Muscle of back (tissue), 11 donors: Measurements from ENCODE around the gene XYLT1. TPM values are rescaled to one million over a fixed set of nuclear protein-coding genes. Genes with fewer than 3 reads are reported as not detected.
"Not testable (repeated sequence)": the region's sequence is repeated elsewhere in the genome, so short reads cannot be mapped to it uniquely, and the experiment has no call there.

Source experiments
- DNase-seq, 3 donors: peaks; one replicate each; pipeline versions ENCODE4 v3.0.0 to v3.0.0-alpha.2; 2013
- polyA plus RNA-seq, 10 donors: library from polyadenylated mRNA; unstranded; fragments of 120-200 nt; gene quantifications; one replicate each; pipeline ENCODE4 v1.2.1, GENCODE V29; 2013; ENCODE audit not compliant: insufficient read length in 10 of 10

The XYLT1 gene
- polyA plus RNA-seq, 10 donors, result 3.9 to 8.5 (median 6.4) TPM

GRCh38 chr16:17431968-17432625 is 38.7 kb downstream of the XYLT1 start:
- DNase-seq, result no peak

- no peak for DNase-seq
These were observed 39.7 kb downstream of the XYLT1 start for GRCh38 chr16:17431012-17431411.

- no peak for DNase-seq
These were observed 44.3 kb downstream of the XYLT1 start for GRCh38 chr16:17426451-17426850.

GRCh38 chr16:17424771-17425170 is 46.0 kb downstream of the XYLT1 start:
- DNase-seq, result no peak

- no peak for DNase-seq
These were observed 47.5 kb downstream of the XYLT1 start for GRCh38 chr16:17423221-17423620.

GRCh38 chr16:17420816-17421215 is 49.9 kb downstream of the XYLT1 start:
- no peak for DNase-seq

GRCh38 chr16:17419266-17419665 is 51.5 kb downstream of the XYLT1 start:
- DNase-seq, result no peak

- DNase-seq, result no peak
These were observed 53.0 kb downstream of the XYLT1 start for GRCh38 chr16:17417740-17418139.

- peak in 1 of 3 donors; percentile 41 for DNase-seq
These were observed 54.1 kb downstream of the XYLT1 start for GRCh38 chr16:17416461-17417311.

GRCh38 chr16:17414916-17415315 is 55.8 kb downstream of the XYLT1 start:
- DNase-seq, result no peak

- no peak for DNase-seq
These were observed 56.3 kb downstream of the XYLT1 start for GRCh38 chr16:17414421-17414820.

GRCh38 chr16:17413508-17413907 is 57.3 kb downstream of the XYLT1 start:
- no peak for DNase-seq

GRCh38 chr16:17412791-17413190 is 58.0 kb downstream of the XYLT1 start:
- no peak for DNase-seq

GRCh38 chr16:17412221-17412620 is 58.5 kb downstream of the XYLT1 start:
- peak in 1 of 3 donors; percentile 61 for DNase-seq

GRCh38 chr16:17411263-17411662 is 59.5 kb downstream of the XYLT1 start:
- DNase-seq, result no peak

GRCh38 chr16:17410316-17410715 is 60.4 kb downstream of the XYLT1 start:
- not testable (repeated sequence) for DNase-seq

GRCh38 chr16:17409894-17410293 is 60.9 kb downstream of the XYLT1 start:
- DNase-seq, result no peak

- DNase-seq, result no peak
These were observed 61.8 kb downstream of the XYLT1 start for GRCh38 chr16:17408955-17409441.

- DNase-seq, result no peak
These were observed 62.5 kb downstream of the XYLT1 start for GRCh38 chr16:17408296-17408695.

- no peak for DNase-seq
These were observed 63.4 kb downstream of the XYLT1 start for GRCh38 chr16:17407321-17407720.

- DNase-seq, result peak; percentile 32 to 73 (median 57)
These were observed 65.6 kb downstream of the XYLT1 start for GRCh38 chr16:17404941-17405689.

GRCh38 chr16:17403859-17404545 is 66.8 kb downstream of the XYLT1 start:
- DNase-seq, result no peak
